Osteoblast (primary cell): ENCODE data around the gene EFNB3. TPM values are rescaled to one million over a fixed set of nuclear protein-coding genes. Genes with fewer than 3 reads are reported as not detected.

Experiments
- DNase-seq: peaks from one replicate; pipeline ENCODE4 v3.0.0; 2011; ENCODE audit warnings: low spot score, mixed read lengths; ENCODE audit not compliant: insufficient read length; ENCODE audit errors: missing footprints
- H2AFZ ChIP-seq: 2 replicates; pipeline ENCODE4 v1.6.0; 2011; ENCODE audit warnings: mild to moderate bottlenecking, low read length
- H3K27ac ChIP-seq: 2 replicates; pipeline ENCODE4 v1.5.1; 2011; ENCODE audit warnings: mild to moderate bottlenecking, low read depth, low read length, moderate library complexity
- H3K27me3 ChIP-seq: 2 replicates; pipeline ENCODE4 v1.6.0; 2012; ENCODE audit warnings: mild to moderate bottlenecking, control low read depth, inconsistent platforms, low read length, moderate library complexity; ENCODE audit not compliant: insufficient read depth
- H3K36me3 ChIP-seq: 2 replicates; pipeline ENCODE4 v1.5.1; 2011; ENCODE audit warnings: mild to moderate bottlenecking, low read length, control low read depth, moderate library complexity; ENCODE audit not compliant: insufficient read depth
- H3K4me1 ChIP-seq: 2 replicates; pipeline ENCODE4 v1.5.1; 2011; ENCODE audit warnings: mild to moderate bottlenecking, low read length, control low read depth, moderate library complexity; ENCODE audit not compliant: insufficient read depth
- H3K4me2 ChIP-seq: 2 replicates; pipeline ENCODE4 v1.6.0; 2011; ENCODE audit warnings: mild to moderate bottlenecking, low read length; ENCODE audit not compliant: insufficient read depth
- H3K4me3 ChIP-seq: fragments of 200-600 bp; sonication (generic); 3 replicates; pipeline ENCODE4 v1.5.1; 2012; ENCODE audit warnings: mild to moderate bottlenecking, low read length, inconsistent platforms; ENCODE audit not compliant: insufficient read depth
- H3K79me2 ChIP-seq: 2 replicates; pipeline ENCODE4 v1.6.0; 2012; ENCODE audit warnings: mild to moderate bottlenecking, low read length, control low read depth, inconsistent platforms; ENCODE audit not compliant: insufficient read depth
- H3K9me3 ChIP-seq: 2 replicates; pipeline ENCODE4 v1.5.1; 2011; ENCODE audit warnings: low read depth, low read length, control low read depth
- H4K20me1 ChIP-seq: 2 replicates; pipeline ENCODE4 v1.6.0; 2012; ENCODE audit warnings: mild to moderate bottlenecking, low read length, control low read depth; ENCODE audit not compliant: insufficient read depth
- total RNA-seq: library from RNA; depleted of rRNA; stranded (reverse); fragments of >200 nt; gene quantifications from 2 replicates; pipeline ENCODE4 v1.2.3, GENCODE V29; 2012
- TF ChIP-seq, protein P1 (sequence below): IDR thresholded peaks from 2 replicates; pipeline ENCODE4 v1.5.1; 2011; ENCODE audit warnings: mild to moderate bottlenecking, low read depth, low read length, moderate library complexity; ENCODE audit errors: extremely low read depth

The EFNB3 gene
- total RNA-seq, 1 donor, result 1.8 TPM

DNA sequence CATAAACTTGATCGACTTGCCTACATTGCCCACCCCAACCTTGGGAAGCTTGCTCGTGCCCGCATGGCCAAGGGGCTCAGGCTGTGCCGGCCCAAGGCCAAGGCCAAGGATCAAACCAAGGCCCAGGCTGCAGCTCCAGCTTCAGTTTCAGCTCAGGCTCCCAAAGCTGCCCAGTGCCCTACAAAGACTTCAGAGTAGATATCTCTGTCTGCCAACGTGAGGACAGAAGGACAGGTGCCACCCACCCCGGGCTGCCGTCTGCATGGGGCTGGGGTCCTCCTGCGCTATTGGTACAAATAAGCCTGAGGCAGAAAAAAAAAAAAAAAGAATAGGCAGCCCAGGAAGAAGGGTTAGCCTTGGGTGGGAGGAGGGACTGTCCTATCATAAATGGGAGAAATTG is 49.7 kb downstream of the EFNB3 start:
- Histone ChIP-seq H3K4me3 (no peak overlapping the region), H3K27me3 (no peaks in the 10 kb centered on the region), H3K27ac (no peak overlapping the region), H3K9me3 (no peaks in the 10 kb centered on the region), H3K4me1 (peaks cover 13% of the 10 kb centered on the region), H3K4me2 (no peak overlapping the region), H4K20me1 (no peaks in the 10 kb centered on the region), H3K79me2 (no peaks in the 10 kb centered on the region), H3K36me3 (no peaks in the 10 kb centered on the region), H2AFZ (no peak overlapping the region)
- TF ChIP-seq, protein P1, sequence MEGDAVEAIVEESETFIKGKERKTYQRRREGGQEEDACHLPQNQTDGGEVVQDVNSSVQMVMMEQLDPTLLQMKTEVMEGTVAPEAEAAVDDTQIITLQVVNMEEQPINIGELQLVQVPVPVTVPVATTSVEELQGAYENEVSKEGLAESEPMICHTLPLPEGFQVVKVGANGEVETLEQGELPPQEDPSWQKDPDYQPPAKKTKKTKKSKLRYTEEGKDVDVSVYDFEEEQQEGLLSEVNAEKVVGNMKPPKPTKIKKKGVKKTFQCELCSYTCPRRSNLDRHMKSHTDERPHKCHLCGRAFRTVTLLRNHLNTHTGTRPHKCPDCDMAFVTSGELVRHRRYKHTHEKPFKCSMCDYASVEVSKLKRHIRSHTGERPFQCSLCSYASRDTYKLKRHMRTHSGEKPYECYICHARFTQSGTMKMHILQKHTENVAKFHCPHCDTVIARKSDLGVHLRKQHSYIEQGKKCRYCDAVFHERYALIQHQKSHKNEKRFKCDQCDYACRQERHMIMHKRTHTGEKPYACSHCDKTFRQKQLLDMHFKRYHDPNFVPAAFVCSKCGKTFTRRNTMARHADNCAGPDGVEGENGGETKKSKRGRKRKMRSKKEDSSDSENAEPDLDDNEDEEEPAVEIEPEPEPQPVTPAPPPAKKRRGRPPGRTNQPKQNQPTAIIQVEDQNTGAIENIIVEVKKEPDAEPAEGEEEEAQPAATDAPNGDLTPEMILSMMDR, result no peak
- no peak for DNase-seq

DNA sequence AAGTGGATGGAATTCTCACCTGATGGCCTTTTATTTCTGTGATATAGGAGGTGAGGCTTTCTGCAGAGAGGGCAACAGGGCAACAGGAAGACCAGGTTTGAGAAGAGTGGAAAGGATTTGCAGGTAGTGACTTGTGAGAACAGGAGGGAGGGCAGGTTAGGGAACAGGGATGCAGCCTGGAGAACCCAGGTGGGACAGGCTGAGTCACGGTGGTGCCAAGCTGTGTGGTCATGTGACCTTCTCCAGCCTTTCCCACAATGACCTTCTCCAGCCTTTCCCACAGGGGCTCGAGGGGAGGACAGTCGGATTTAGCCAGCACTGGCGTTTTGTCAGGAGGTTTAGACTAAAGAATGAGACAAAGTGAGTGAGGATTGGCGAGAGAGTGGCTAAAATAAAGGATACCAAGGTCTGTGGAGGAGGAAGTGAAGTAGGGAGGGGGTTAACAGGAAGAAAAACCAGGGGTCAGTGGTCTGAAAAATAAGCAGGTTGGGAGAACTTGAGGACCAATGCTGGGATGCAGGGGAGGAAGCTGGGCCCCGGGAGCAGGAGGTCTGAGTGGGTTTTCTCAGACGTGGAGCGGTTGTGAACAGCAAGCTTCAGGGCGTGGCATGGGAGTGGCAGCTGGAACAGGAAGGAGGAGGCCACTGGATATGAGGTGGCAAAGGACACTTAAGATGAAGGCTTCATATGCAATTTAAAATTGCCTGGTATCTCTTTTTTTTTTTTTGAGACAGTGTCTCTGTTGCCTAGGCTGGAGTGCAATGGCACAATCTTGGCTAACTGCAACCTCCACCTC is 50.3 kb downstream of the EFNB3 start:
- Histone ChIP-seq H3K27ac (no peak overlapping the region), H3K9me3 (no peaks in the 10 kb centered on the region), H3K79me2 (no peaks in the 10 kb centered on the region), H3K4me2 (no peak overlapping the region), H3K36me3 (no peaks in the 10 kb centered on the region), H3K27me3 (no peaks in the 10 kb centered on the region), H3K4me3 (no peak overlapping the region), H2AFZ (no peak overlapping the region), H3K4me1 (peaks cover 9% of the 10 kb centered on the region), H4K20me1 (no peaks in the 10 kb centered on the region)
- DNase-seq, result no peak
- TF ChIP-seq, protein P1, result no peak

- Histone ChIP-seq H3K4me3 (no peak overlapping the region), H4K20me1 (no peaks in the 10 kb centered on the region), H2AFZ (no peak overlapping the region), H3K4me2 (no peak overlapping the region), H3K4me1 (no peaks in the 10 kb centered on the region), H3K79me2 (no peaks in the 10 kb centered on the region), H3K27me3 (no peaks in the 10 kb centered on the region), H3K9me3 (no peaks in the 10 kb centered on the region), H3K27ac (no peak overlapping the region), H3K36me3 (no peaks in the 10 kb centered on the region)
- no peak for DNase-seq
- TF ChIP-seq, protein P1, result no peak
These were observed 52.0 kb downstream of the EFNB3 start for GRCh38 chr17:7756968-7757367.

Other genes with a start within 250 kb of the EFNB3 start
- gene ZBTB4, start 225.6 kb upstream of the EFNB3 start, total RNA-seq, result 36.2 and 36.5 TPM in 2 replicates
- gene SLC35G6, start 223.8 kb upstream of the EFNB3 start, total RNA-seq, result not detected in 2 replicates
- gene POLR2A, start 220.8 kb upstream of the EFNB3 start, total RNA-seq, result 95.9 and 101 TPM in 2 replicates
- gene TNFSF12, start 156.1 kb upstream of the EFNB3 start, total RNA-seq, result 11.2 and 12.7 TPM in 2 replicates
- gene TNFSF13, start 146.5 kb upstream of the EFNB3 start, total RNA-seq, result 0.59 and 1.1 TPM in 2 replicates
- gene SENP3, start 143.3 kb upstream of the EFNB3 start, total RNA-seq, result 54.2 and 68.0 TPM in 2 replicates
- 31.8 and 55.7 TPM in 2 replicates for gene CD68, start 125.6 kb upstream of the EFNB3 start, total RNA-seq
- 60.1 and 64.1 TPM in 2 replicates for gene MPDU1, start 121.3 kb upstream of the EFNB3 start, total RNA-seq
- gene SOX15, start 115.1 kb upstream of the EFNB3 start, total RNA-seq, result 0.59 and 0.72 TPM in 2 replicates
- 41.8 and 42.7 TPM in 2 replicates for gene FXR2, start 90.3 kb upstream of the EFNB3 start, total RNA-seq
- gene SAT2, start 77.4 kb upstream of the EFNB3 start, total RNA-seq, result 41.3 and 52.5 TPM in 2 replicates
- gene SHBG, start 75.1 kb upstream of the EFNB3 start, total RNA-seq, result 0.36 and 0.88 TPM in 2 replicates
- under 0.01 TPM in 1 of 2 replicates, not detected in the other for gene ATP1B2, start 54.3 kb upstream of the EFNB3 start, total RNA-seq
- gene TP53, start 17.7 kb upstream of the EFNB3 start, total RNA-seq, result 63.9 and 71.3 TPM in 2 replicates
- gene WRAP53, start 16.7 kb upstream of the EFNB3 start, total RNA-seq, result 3.5 and 4.3 TPM in 2 replicates
- gene DNAH2, start 12.5 kb downstream of the EFNB3 start, total RNA-seq, result under 0.01 and 0.88 TPM in 2 replicates
- 5.6 and 12.3 TPM in 2 replicates for gene KDM6B, start 129.0 kb downstream of the EFNB3 start, total RNA-seq
- 0.29 and 0.36 TPM in 2 replicates for gene TMEM88, start 149.9 kb downstream of the EFNB3 start, total RNA-seq
- gene NAA38, start 152.4 kb downstream of the EFNB3 start, total RNA-seq, result 25.3 and 29.7 TPM in 2 replicates
- gene CYB5D1, start 152.8 kb downstream of the EFNB3 start, total RNA-seq, result 8.3 and 10.5 TPM in 2 replicates
- gene CHD3, start 183.6 kb downstream of the EFNB3 start, total RNA-seq, result 95.2 and 97.0 TPM in 2 replicates
- gene RNF227, start 211.1 kb downstream of the EFNB3 start, total RNA-seq, result 2.4 and 3.6 TPM in 2 replicates
- gene KCNAB3, start 224.7 kb downstream of the EFNB3 start, total RNA-seq, result under 0.01 and 0.29 TPM in 2 replicates
- gene TRAPPC1, start 226.7 kb downstream of the EFNB3 start, total RNA-seq, result 26.1 and 27.4 TPM in 2 replicates
- gene CNTROB, start 227.0 kb downstream of the EFNB3 start, total RNA-seq, result 20.6 and 21.5 TPM in 2 replicates